ENCODE data around the gene RECQL5. TPM values are rescaled to one million over a fixed set of nuclear protein-coding genes. Genes with fewer than 3 reads are reported as not detected.
A peak's percentile ranks its signal among the peaks of the same experiment; 100 is the strongest.

Gene RECQL5
- total RNA-seq, 1 experiment from 2014 or later: 36.3 TPM

GRCh38 chr17:75589919-75590303 lies 77.0 kb downstream of the RECQL5 start:
- Mint-ChIP-seq H3K36me3 (ENCODE audit: insufficient read depth, unreplicated experiment) (no peaks in the 10 kb centered on the region), H3K9me3 (ENCODE audit: unreplicated experiment) (no peaks in the 10 kb centered on the region), H3K4me1 (ENCODE audit: insufficient read depth, unreplicated experiment) (no peaks in the 10 kb centered on the region), H3K4me3 (ENCODE audit: unreplicated experiment) (no peak overlapping the region), H3K27me3 (ENCODE audit: insufficient read depth, unreplicated experiment) (no peaks in the 10 kb centered on the region), H3K27ac (ENCODE audit: low read depth, unreplicated experiment) (no peak overlapping the region)
- no peak for DNase-seq (ENCODE audit: unreplicated experiment)
- ChIA-PET POLR2A (interaction anchor here (1.3 to 1.5 kb wide), 3 partner anchors 15 to 58 kb away, joined by 3 to 4 read pairs (median 3); no protein-coding TSS in a partner anchor), CTCF (interaction anchor here (0.6 to 1.6 kb wide), 5 partner anchors 11 to 240 kb away, joined by 3 to 6 read pairs (median 3); partner anchors contain the start of gene SMIM5)
- BruUV-seq (replicated peaks): no TSS peak
- no peak for TF ChIP-seq CTCF (IDR thresholded peaks at IDR 0.05; ENCODE audit: unreplicated experiment)
- intact Hi-C loops (cut with micrococcal nuclease): loop anchor here (2.0 kb wide), 2 partner anchors 73 to 163 kb away; partner anchors contain the start of gene TSEN54

DNA sequence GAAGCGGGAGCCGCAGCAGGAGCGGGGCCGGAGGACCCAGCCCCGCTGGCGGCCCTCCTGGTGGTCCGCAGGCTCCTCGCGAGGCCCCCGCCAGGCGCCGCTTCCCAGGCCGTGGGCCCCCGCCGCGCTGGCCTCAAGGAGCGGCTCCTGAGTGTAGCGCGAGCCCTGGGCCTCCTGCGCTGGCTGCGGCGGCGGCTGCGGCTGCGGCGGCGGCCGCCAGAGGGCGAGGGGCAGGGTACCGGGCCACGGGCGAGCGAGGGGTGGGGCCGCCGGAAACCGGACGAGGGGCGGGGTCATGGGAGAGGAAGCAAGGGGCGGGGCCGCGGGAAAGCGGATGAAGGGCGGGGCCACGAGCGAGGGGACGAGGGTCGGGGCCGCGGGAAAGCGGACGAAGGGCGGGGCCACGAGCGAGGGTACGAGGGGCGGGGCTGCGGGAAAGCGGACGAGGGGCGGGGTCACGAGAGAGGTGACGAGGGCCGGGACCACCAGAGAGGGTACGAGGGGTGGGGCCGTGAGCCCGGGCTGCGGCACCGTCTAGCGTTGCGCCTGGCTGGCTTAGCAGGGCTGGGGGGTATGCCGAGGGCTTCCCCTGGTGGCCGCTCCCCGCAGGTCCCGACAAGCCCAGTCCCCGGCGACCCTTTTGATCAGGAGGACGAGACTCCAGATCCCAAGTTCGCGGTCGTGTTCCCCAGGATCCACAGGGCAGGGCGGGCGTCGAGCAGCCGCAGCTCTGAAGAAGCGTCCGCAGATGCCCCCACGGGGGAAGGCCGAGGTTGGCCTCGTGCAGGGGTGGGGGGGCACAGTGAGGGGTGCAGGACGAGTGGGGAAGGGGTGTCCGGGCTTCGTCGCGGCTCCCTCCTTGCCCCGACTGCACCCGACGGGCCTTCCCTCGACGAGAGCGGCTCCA lies 77.7 kb downstream of the RECQL5 start:
- Mint-ChIP-seq H3K4me1 (ENCODE audit: insufficient read depth, unreplicated experiment) (no peaks in the 10 kb centered on the region), H3K27ac (ENCODE audit: low read depth, unreplicated experiment) (no peak overlapping the region), H3K27me3 (ENCODE audit: insufficient read depth, unreplicated experiment) (no peaks in the 10 kb centered on the region), H3K36me3 (ENCODE audit: insufficient read depth, unreplicated experiment) (no peaks in the 10 kb centered on the region), H3K4me3 (ENCODE audit: unreplicated experiment) (peak overlapping the region; percentile 71), H3K9me3 (ENCODE audit: unreplicated experiment) (no peaks in the 10 kb centered on the region)
- ChIA-PET POLR2A (interaction anchor here (0.7 to 1.4 kb wide), 3 partner anchors 15 to 63 kb away, joined by 3 to 4 read pairs (median 3); no protein-coding TSS in a partner anchor), CTCF (interaction anchor here (0.6 to 1.6 kb wide), 6 partner anchors 12 to 241 kb away, joined by 3 to 6 read pairs (median 3); partner anchors contain the start of gene SMIM5)
- BruUV-seq (replicated peaks): no TSS peak
- DNase-seq (ENCODE audit: unreplicated experiment): peak; percentile 85
- TF ChIP-seq CTCF (IDR thresholded peaks at IDR 0.05; ENCODE audit: unreplicated experiment): peak; percentile 48
- intact Hi-C loops (cut with micrococcal nuclease): loop anchor here (2.0 kb wide), 2 partner anchors 72 to 162 kb away; partner anchors contain the start of gene TSEN54

DNA sequence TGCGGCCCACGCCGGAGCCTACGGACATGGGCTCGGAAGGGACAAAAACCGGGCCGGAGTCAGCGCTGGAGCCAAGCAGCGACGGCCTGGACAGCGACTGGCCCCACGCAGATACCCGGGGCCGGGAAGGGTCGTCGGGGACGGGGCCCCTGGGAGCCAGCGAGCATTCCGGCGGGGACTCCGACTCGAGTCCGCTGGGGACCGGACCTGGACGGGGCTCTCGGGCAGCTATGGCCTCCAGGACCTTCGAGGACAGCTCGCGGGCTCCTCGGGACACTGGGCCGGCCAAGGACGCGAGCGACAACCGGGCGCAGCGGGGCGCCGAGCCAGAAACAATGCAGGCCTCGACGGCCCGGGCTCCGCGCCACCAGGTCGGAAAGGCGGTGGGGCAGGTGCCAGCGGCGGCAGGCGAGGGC lies 78.3 kb downstream of the RECQL5 start:
- Mint-ChIP-seq H3K4me1 (ENCODE audit: insufficient read depth, unreplicated experiment) (no peaks in the 10 kb centered on the region), H3K36me3 (ENCODE audit: insufficient read depth, unreplicated experiment) (no peaks in the 10 kb centered on the region), H3K9me3 (ENCODE audit: unreplicated experiment) (no peaks in the 10 kb centered on the region), H3K4me3 (ENCODE audit: unreplicated experiment) (no peak overlapping the region), H3K27ac (ENCODE audit: low read depth, unreplicated experiment) (no peak overlapping the region), H3K27me3 (ENCODE audit: insufficient read depth, unreplicated experiment) (no peaks in the 10 kb centered on the region)
- POLR2A ChIA-PET: interaction anchor here (0.7 to 0.9 kb wide), 2 partner anchors 62 to 72 kb away, joined by 3 read pairs; partner anchors contain the start of gene TSEN54
- BruUV-seq (replicated peaks): no TSS peak
- no peak for TF ChIP-seq CTCF (IDR thresholded peaks at IDR 0.05; ENCODE audit: unreplicated experiment)
- DNase-seq (ENCODE audit: unreplicated experiment): no peak
- intact Hi-C loops (cut with micrococcal nuclease): loop anchor here (2.0 kb wide), 2 partner anchors 72 to 162 kb away; partner anchors contain the start of gene TSEN54
- CTCF ChIA-PET: interaction anchor here (0.6 to 1.3 kb wide), 2 partner anchors 44 to 46 kb away, joined by 3 read pairs; partner anchors contain the start of gene SMIM5
